ENCODE data around the gene N4BP2.
"Not testable (repeated sequence)": the region's sequence is repeated elsewhere in the genome, so short reads cannot be mapped to it uniquely, and the experiment has no call there.

Gene N4BP2

GRCh38 chr4:40143926-40144508, 87.4 kb downstream of the N4BP2 start:
- TF ChIP-seq, protein P1, sequence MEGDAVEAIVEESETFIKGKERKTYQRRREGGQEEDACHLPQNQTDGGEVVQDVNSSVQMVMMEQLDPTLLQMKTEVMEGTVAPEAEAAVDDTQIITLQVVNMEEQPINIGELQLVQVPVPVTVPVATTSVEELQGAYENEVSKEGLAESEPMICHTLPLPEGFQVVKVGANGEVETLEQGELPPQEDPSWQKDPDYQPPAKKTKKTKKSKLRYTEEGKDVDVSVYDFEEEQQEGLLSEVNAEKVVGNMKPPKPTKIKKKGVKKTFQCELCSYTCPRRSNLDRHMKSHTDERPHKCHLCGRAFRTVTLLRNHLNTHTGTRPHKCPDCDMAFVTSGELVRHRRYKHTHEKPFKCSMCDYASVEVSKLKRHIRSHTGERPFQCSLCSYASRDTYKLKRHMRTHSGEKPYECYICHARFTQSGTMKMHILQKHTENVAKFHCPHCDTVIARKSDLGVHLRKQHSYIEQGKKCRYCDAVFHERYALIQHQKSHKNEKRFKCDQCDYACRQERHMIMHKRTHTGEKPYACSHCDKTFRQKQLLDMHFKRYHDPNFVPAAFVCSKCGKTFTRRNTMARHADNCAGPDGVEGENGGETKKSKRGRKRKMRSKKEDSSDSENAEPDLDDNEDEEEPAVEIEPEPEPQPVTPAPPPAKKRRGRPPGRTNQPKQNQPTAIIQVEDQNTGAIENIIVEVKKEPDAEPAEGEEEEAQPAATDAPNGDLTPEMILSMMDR (conservative IDR thresholded peaks at IDR 0.05; ENCODE audit: low read depth) = no peak
- CTCF ChIA-PET = no interaction called here
- POLR2A ChIA-PET (ENCODE audit: low non-redundant PET) = interaction anchor here (0.5 kb wide), 1 partner anchor 25 kb away, joined by 3 read pairs; no protein-coding TSS in a partner anchor
- no peak for DNase-seq (ENCODE audit: low spot score)
- no peak overlapping the region for H3K27ac ChIP-seq

DNA sequence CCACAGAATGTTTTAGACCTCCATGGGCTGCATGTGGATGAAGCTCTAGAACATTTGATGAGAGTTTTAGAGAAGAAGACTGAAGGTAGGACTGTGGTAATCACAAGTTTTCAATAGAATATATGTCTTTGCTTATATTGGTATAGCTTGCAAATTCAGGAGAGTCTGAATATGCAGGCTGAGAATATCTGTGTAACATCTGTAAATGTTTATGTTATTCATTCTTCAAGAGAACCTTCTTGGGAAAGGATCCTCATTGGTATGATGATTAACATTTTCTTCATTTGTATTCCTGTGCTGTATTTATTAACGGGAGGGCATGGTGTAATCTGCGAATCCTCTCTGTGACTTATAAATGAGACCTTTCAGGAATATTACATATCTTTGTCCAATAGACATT, 88.1 kb downstream of the N4BP2 start:
- DNase-seq (ENCODE audit: low spot score) = no peak
- H3K27ac ChIP-seq = no peak overlapping the region
- TF ChIP-seq, protein P1 (conservative IDR thresholded peaks at IDR 0.05; ENCODE audit: low read depth) = no peak
- ChIA-PET POLR2A (ENCODE audit: low non-redundant PET) (no interaction called here), CTCF (interaction anchor here (0.6 kb wide), 1 partner anchor 12 kb away, joined by 4 read pairs; no protein-coding TSS in a partner anchor)

GRCh38 chr4:40147490-40147889, 90.8 kb downstream of the N4BP2 start:
- DNase-seq (ENCODE audit: low spot score); CTCF ChIA-PET; POLR2A ChIA-PET (ENCODE audit: low non-redundant PET); H3K27ac ChIP-seq: not testable (repeated sequence)

GRCh38 chr4:40149960-40150385, 93.3 kb downstream of the N4BP2 start:
- TF ChIP-seq, protein P1 (conservative IDR thresholded peaks at IDR 0.05; ENCODE audit: low read depth) = peak; percentile 79
- POLR2A ChIA-PET (ENCODE audit: low non-redundant PET) = no interaction called here
- CTCF ChIA-PET = interaction anchor here (0.5 to 0.8 kb wide), 4 partner anchors 106 to 302 kb away, joined by 3 to 4 read pairs (median 3); no protein-coding TSS in a partner anchor
- H3K27ac ChIP-seq = no peak overlapping the region
- DNase-seq (ENCODE audit: low spot score) = peak; percentile 46

DNA sequence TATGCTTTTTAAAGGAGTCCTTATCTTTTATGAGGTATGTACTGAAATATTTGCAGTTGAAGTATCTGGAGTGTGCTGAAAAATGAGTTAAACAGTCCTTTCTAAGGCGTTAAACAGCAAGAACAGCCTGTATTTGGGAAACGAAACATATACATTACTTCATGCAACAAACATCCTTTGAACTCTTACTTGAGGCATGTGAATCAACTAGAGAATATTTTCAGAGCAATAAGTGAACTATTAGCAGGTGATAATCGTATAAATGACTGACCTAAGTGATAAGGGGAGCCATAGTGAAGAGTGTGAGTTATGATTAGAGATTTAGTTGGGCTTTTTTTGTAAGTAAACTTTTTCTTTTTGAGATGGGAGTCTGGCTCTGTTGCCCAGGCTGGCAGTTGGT, 94.3 kb downstream of the N4BP2 start:
- ChIA-PET POLR2A (ENCODE audit: low non-redundant PET) (no interaction called here), CTCF (interaction anchor here (0.5 to 1.2 kb wide), 5 partner anchors 12 to 178 kb away, joined by 3 to 5 read pairs (median 3); no protein-coding TSS in a partner anchor)
- DNase-seq (ENCODE audit: low spot score) = no peak
- no peak overlapping the region for H3K27ac ChIP-seq
- TF ChIP-seq, protein P1 (conservative IDR thresholded peaks at IDR 0.05; ENCODE audit: low read depth) = no peak

DNA sequence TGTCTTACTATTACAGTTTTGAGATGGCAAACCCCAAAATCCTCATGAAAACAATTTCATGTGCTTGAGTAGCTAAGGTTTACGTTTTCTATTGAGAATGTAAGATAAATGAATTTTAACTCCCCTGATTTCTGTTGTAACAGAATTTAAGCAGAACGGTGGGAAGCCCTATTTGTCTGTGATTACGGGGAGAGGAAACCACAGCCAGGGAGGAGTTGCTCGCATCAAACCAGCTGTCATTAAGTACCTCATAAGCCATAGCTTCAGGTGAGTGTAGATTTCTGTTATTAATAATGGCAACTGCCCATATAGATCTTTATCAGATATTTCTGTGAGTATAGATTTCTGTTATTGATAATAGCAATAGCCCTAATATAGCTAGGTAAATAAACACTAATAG, 96.0 kb downstream of the N4BP2 start:
- POLR2A ChIA-PET (ENCODE audit: low non-redundant PET) = no interaction called here

GRCh38 chr4:40157436-40157835, 100.8 kb downstream of the N4BP2 start:
- CTCF ChIA-PET = no interaction called here
- TF ChIP-seq, protein P1 (conservative IDR thresholded peaks at IDR 0.05; ENCODE audit: low read depth) = no peak
- no peak for DNase-seq (ENCODE audit: low spot score)
- H3K27ac ChIP-seq = no peak overlapping the region
- POLR2A ChIA-PET (ENCODE audit: low non-redundant PET) = no interaction called here

More for the DNA sequence above, 96.0 kb downstream of the N4BP2 start:
- TF ChIP-seq, protein P1 (conservative IDR thresholded peaks at IDR 0.05; ENCODE audit: low read depth) = no peak
- CTCF ChIA-PET = interaction anchor here (0.9 kb wide), 1 partner anchor 172 kb away, joined by 6 read pairs; no protein-coding TSS in a partner anchor
- H3K27ac ChIP-seq = no peak overlapping the region
- no peak for DNase-seq (ENCODE audit: low spot score)
